Stomach (tissue), 4 donors: Measurements from ENCODE around the gene CERS5.

Experiments used
- EP300 ChIP-seq: sonication (generic); formaldehyde crosslinking; IDR thresholded peaks from one replicate; pipeline ENCODE4 v1.6.1; 2017; ENCODE audit warnings: antibody characterized with exemption
- POLR2A ChIP-seq, 4 donors: fragments of 450-650 bp; IDR thresholded peaks; one replicate each; pipeline ENCODE4 v1.6.1; 2016; ENCODE audit warnings: antibody characterized with exemption in 4 of 4, control low read depth in 2 of 4, mild to moderate bottlenecking in 1 of 4, moderate library complexity in 1 of 4
- TF ChIP-seq, protein P1 (sequence below), 7 experiments: fragments of 450-650 bp in 4 of 7; fragments of 200-600 bp in 3 of 7; sonication (generic) in 3 of 7; IDR thresholded peaks; one replicate each; pipeline ENCODE4 v1.5.1; 2016 to 2019; ENCODE audit warnings: antibody characterized with exemption in 7 of 7, control low read depth in 2 of 7, mild to moderate bottlenecking in 1 of 7

- no peak for TF ChIP-seq EP300
- no peak for TF ChIP-seq POLR2A (IDR thresholded peaks at IDR 0.05)
- TF ChIP-seq, protein P1, sequence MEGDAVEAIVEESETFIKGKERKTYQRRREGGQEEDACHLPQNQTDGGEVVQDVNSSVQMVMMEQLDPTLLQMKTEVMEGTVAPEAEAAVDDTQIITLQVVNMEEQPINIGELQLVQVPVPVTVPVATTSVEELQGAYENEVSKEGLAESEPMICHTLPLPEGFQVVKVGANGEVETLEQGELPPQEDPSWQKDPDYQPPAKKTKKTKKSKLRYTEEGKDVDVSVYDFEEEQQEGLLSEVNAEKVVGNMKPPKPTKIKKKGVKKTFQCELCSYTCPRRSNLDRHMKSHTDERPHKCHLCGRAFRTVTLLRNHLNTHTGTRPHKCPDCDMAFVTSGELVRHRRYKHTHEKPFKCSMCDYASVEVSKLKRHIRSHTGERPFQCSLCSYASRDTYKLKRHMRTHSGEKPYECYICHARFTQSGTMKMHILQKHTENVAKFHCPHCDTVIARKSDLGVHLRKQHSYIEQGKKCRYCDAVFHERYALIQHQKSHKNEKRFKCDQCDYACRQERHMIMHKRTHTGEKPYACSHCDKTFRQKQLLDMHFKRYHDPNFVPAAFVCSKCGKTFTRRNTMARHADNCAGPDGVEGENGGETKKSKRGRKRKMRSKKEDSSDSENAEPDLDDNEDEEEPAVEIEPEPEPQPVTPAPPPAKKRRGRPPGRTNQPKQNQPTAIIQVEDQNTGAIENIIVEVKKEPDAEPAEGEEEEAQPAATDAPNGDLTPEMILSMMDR (IDR thresholded peaks at IDR 0.05): no peak
These were observed 46.8 kb upstream of the CERS5 start for GRCh38 chr12:50214018-50214417.
